K562 (cell line): ENCODE data around the gene POLR3A. TPM values are rescaled to one million over a fixed set of nuclear protein-coding genes. Genes with fewer than 3 reads are reported as not detected.

Source experiments
- ATAC-seq: fragments of 200-7000 bp; cut with Tn5 transposase; 3 replicates; pipeline ENCODE4 v1.9.1; 2020; ENCODE audit warnings: moderate library complexity
- BruUV-seq: library from RNA; stranded (reverse); fragments of 400-500 nt; replicated peaks from 2 replicates; lab custom pipeline; 2021; lab: Mats Ljungman, UMichigan
- CTCF ChIA-PET: fragments of 300-600 bp; formaldehyde crosslinking; extraction: SDS; loops from one replicate; lab custom pipeline; 2021; ENCODE audit warnings: low intra/inter-chr PET ratio; lab: Yijun Ruan, JAX
- POLR2A ChIA-PET: fragments of 300-600, 350-650 bp; sonication (Branson Sonifier 250); formaldehyde crosslinking; extraction: SDS; loops from one replicate; lab custom pipeline; 2021; ENCODE audit warnings: antibody characterized with exemption, inconsistent platforms; lab: Yijun Ruan, JAX
- DNase-seq, 4 experiments: peaks; one replicate each; pipeline versions ENCODE4 v3.0.0 to v3.0.0-alpha.2; 2011 to 2018; ENCODE audit warnings: low spot score in 3 of 4, mixed read lengths in 3 of 4; ENCODE audit errors: extremely low read depth in 1 of 4
- FAIRE-seq: peaks from 2 replicates; lab custom pipeline; 2011; peaks lifted over from hg19 to GRCh38; lab: Jason Lieb, UNC
- H2AFZ ChIP-seq: 2 replicates; pipeline ENCODE4 v1.6.0; 2011; ENCODE audit warnings: low read depth, low read length, control low read depth, inconsistent platforms
- H3K27ac ChIP-seq: fragments of 200-600 bp; 3 replicates; pipeline ENCODE4 v1.8.0; 2011; ENCODE audit warnings: low read depth, mild to moderate bottlenecking, control low read depth, inconsistent platforms, low read length, moderate library complexity, mixed read lengths; ENCODE audit errors: extremely low read depth
- H3K27me3 ChIP-seq, 2 experiments: fragments of 300-600 bp in 1 of 2; 2 replicates in 1 of 2; 3 replicates in 1 of 2; pipeline versions ENCODE4 v1.6.0 to v1.8.0; 2011; ENCODE audit warnings: inconsistent platforms in 2 of 2, low read length in 2 of 2, mild to moderate bottlenecking in 1 of 2, mixed read lengths in 1 of 2, moderate library complexity in 1 of 2; ENCODE audit not compliant: control insufficient read depth in 2 of 2, insufficient read depth in 2 of 2
- H3K36me3 ChIP-seq: fragments of 300-600 bp; 3 replicates; pipeline ENCODE4 v1.8.0; 2011; ENCODE audit warnings: mild to moderate bottlenecking, low read length, inconsistent platforms; ENCODE audit not compliant: control insufficient read depth, insufficient read depth
- H3K4me1 ChIP-seq, 2 experiments: fragments of 200-600 bp in 1 of 2; replicated peaks in 1 of 2; 2 replicates in 1 of 2; 3 replicates in 1 of 2; pipeline versions ENCODE4 v1.5.1 to v1.8.0; 2011; ENCODE audit warnings: inconsistent platforms in 2 of 2, low read length in 2 of 2, mild to moderate bottlenecking in 1 of 2, mixed read lengths in 1 of 2, moderate library complexity in 1 of 2; ENCODE audit not compliant: control insufficient read depth in 2 of 2, insufficient read depth in 2 of 2
- H3K4me2 ChIP-seq: 2 replicates; pipeline ENCODE4 v1.6.1; 2011; ENCODE audit warnings: low read length, control low read depth, inconsistent platforms, mixed read lengths; ENCODE audit not compliant: insufficient read depth
- H3K4me3 ChIP-seq: fragments of 200-600 bp; sonication (generic), shearing (Covaris generic); 2 replicates; pipeline ENCODE4 v1.5.1; 2016; ENCODE audit warnings: control low read depth, inconsistent platforms
- H3K79me2 ChIP-seq: fragments of 200-600 bp; 3 replicates; pipeline ENCODE4 v1.8.0; 2011; ENCODE audit warnings: low read length, inconsistent platforms; ENCODE audit not compliant: control insufficient read depth, insufficient read depth
- H3K9ac ChIP-seq, 2 experiments: 2 replicates each; pipeline versions ENCODE4 v1.6.0 to v1.6.1; 2011; ENCODE audit warnings: low read depth in 2 of 2, low read length in 2 of 2, control low read depth in 1 of 2, inconsistent platforms in 1 of 2, mild to moderate bottlenecking in 1 of 2, mixed read lengths in 1 of 2; ENCODE audit not compliant: insufficient read depth in 1 of 2
- H3K9me1 ChIP-seq: one replicate; pipeline ENCODE4 v1.6.0; 2011; ENCODE audit warnings: inconsistent platforms, mild to moderate bottlenecking, low read length, moderate library complexity; ENCODE audit not compliant: control insufficient read depth, insufficient read depth
- H3K9me3 ChIP-seq: replicated peaks from 2 replicates; pipeline ENCODE4 v1.5.1; 2011; ENCODE audit warnings: low read depth, low read length, inconsistent platforms; ENCODE audit not compliant: control insufficient read depth, insufficient read depth
- H4K20me1 ChIP-seq: replicated peaks from 2 replicates; pipeline ENCODE4 v1.6.1; 2011; ENCODE audit warnings: low read length, inconsistent platforms, mixed read lengths; ENCODE audit not compliant: control insufficient read depth, insufficient read depth
- ATF2 ChIP-seq: sonication (generic); formaldehyde crosslinking; IDR thresholded peaks from 2 replicates; pipeline ENCODE4 v1.8.1; 2022; ENCODE audit warnings: missing genetic modification reagents
- GABPA ChIP-seq: fragments of 200-800 bp; sonication (Bioruptor generic); conservative IDR thresholded peaks from 2 replicates; pipeline ENCODE4 v1.6.1; 2016; ENCODE audit warnings: low read depth, missing genetic modification characterization, missing compliant biosample characterization
- GATA2 ChIP-seq: sonication (generic); formaldehyde crosslinking; IDR thresholded peaks from 2 replicates; pipeline ENCODE4 v1.4.0; 2020; ENCODE audit warnings: mild to moderate bottlenecking, missing genetic modification reagents
- HDAC1 ChIP-seq, 2 experiments: fragments of 450-650 bp; IDR thresholded peaks; 2 replicates each; pipeline ENCODE4 v1.6.1; 2016 to 2017; ENCODE audit warnings: inconsistent platforms in 1 of 2, mild to moderate bottlenecking in 1 of 2, moderate library complexity in 1 of 2
- MAZ ChIP-seq, 2 experiments: fragments of 450-650 bp in 1 of 2; sonication (generic) in 1 of 2; formaldehyde crosslinking; IDR thresholded peaks in 1 of 2; conservative IDR thresholded peaks in 1 of 2; 2 replicates each; pipeline versions ENCODE4 v1.4.0 to v1.5.0; 2020; ENCODE audit warnings: mild to moderate bottlenecking in 1 of 2, missing genetic modification reagents in 1 of 2
- NBN ChIP-seq: fragments of 450-650 bp; IDR thresholded peaks from 2 replicates; pipeline ENCODE4 v1.6.1; 2016; ENCODE audit warnings: low read depth, mild to moderate bottlenecking
- U2AF1 ChIP-seq: fragments of 200-400 bp; formaldehyde crosslinking; optimal IDR thresholded peaks from 2 replicates; pipeline ENCODE3; 2017; ENCODE audit warnings: mild to moderate bottlenecking, low read depth, low read length, moderate library complexity
- ZFP36 ChIP-seq: fragments of 150-350 bp; IDR thresholded peaks from 2 replicates; pipeline ENCODE4 v1.6.1; 2018; ENCODE audit warnings: low read length, low read depth; ENCODE audit not compliant: partially characterized antibody
- ZNF143 ChIP-seq: sonication (generic); formaldehyde crosslinking; IDR thresholded peaks from 2 replicates; pipeline ENCODE4 v1.9.0; 2022; ENCODE audit warnings: mild to moderate bottlenecking, missing genetic modification reagents
- ZNF253 ChIP-seq: fragments of 250-450 bp; sonication (Bioruptor Pico); conservative IDR thresholded peaks from 2 replicates; pipeline ENCODE4 v1.6.1; 2021; ENCODE audit warnings: mild to moderate bottlenecking
- ZNF445 ChIP-seq: fragments of 250-450 bp; sonication (Bioruptor Pico); IDR thresholded peaks from 2 replicates; pipeline ENCODE4 v1.4.0; 2020; ENCODE audit warnings: low read depth, mild to moderate bottlenecking, moderate library complexity
- ZNF561 ChIP-seq: fragments of 450-650 bp; formaldehyde crosslinking; conservative IDR thresholded peaks from 2 replicates; pipeline ENCODE4 v1.4.0; 2020; ENCODE audit warnings: mild to moderate bottlenecking, moderate library complexity
- ZNF668 ChIP-seq: fragments of 250-450 bp; sonication (Bioruptor Pico); IDR thresholded peaks from 2 replicates; pipeline ENCODE4 v1.8.0; 2022; ENCODE audit warnings: mild to moderate bottlenecking, inconsistent platforms
- WGBS: fragments of 100-300 bp; shearing (Covaris generic); methylation state at CpG from one replicate; pipeline ENCODE4 v1.1.6; 2016; ENCODE audit warnings: low coverage, mixed read lengths; ENCODE audit not compliant: insufficient coverage; ENCODE audit errors: missing lambda C conversion rate; 5-methylcytosine and 5-hydroxymethylcytosine counted together
- in situ Hi-C: fragments of 300-500 bp; cut with MboI; formaldehyde crosslinking; loops from 4 replicates; pipeline ENCODE4 v1.15.0; 2018; ENCODE audit warnings: inconsistent platforms, mixed read lengths
- intact Hi-C: fragments of 100-400 bp; cut with micrococcal nuclease; formaldehyde crosslinking; loops from 2 replicates; pipeline ENCODE4 v1.14.2; 2022
- polyA plus RNA-seq, 8 experiments: library from polyadenylated mRNA; depleted of rRNA in 4 of 8; stranded (reverse) in 5 of 8; unstranded in 3 of 8; fragments of >200 nt; fragmentation: Nextera tagmentation in 2 of 8; fragmentation: Illumina TruSeq in 1 of 8; extraction: Ambion mirVana in 2 of 8; extraction: Trizol in 1 of 8; gene quantifications; 2 replicates each; pipeline versions ENCODE4 v1.2.1 to v1.2.3, GENCODE V29; 2011 to 2014; ENCODE audit warnings: inconsistent platforms in 1 of 8, missing spikeins in 1 of 8
- total RNA-seq, 7 experiments: library from RNA; depleted of rRNA in 6 of 7; stranded (reverse); fragments of >200 nt in 6 of 7; fragmentation: Illumina TruSeq in 2 of 7; extraction: Trizol in 2 of 7; gene quantifications; 2 replicates each; pipeline versions ENCODE4 v1.2.1 to v1.2.3, GENCODE V29; 2011 to 2021; ENCODE audit warnings: low replicate concordance in 1 of 7
- TF ChIP-seq, protein P1 (sequence below): fragments of 450-650 bp; formaldehyde crosslinking; IDR thresholded peaks from 2 replicates; pipeline ENCODE4 v1.4.0; 2022; ENCODE audit warnings: missing genetic modification characterization

POLR3A gene
- total and polyA plus RNA-seq, 9 of the 15 experiments (the other 6 are each of a cell fraction or from before 2014, with no cell fraction given), result 14.9 to 37.0 (median 26.7) TPM

DNA sequence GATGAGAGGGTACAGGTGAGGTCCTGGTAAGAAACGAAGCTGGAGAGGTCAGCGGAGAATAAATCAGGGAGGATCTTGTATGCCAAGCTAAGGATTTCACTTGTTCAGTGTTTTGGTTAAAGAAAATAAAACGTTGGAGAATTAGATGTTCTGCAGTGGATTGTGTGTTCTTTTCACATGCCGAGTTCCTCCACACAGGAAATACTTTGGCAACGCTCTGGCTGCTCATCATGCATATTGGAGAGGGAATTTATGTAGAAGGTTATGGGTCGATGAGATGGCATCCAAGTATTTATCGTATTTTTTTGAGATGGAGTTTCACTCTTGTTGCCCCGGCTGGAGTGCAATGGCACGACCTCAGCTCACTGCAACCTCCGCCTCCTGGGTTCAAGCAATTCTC, 15.4 kb upstream of the POLR3A start:
- intact Hi-C loops (loop anchor here (5.0 to 10.0 kb wide), 4 partner anchors 123 to 1153 kb away; no protein-coding TSS in a partner anchor), in situ Hi-C loops (loop anchor here (25.0 kb wide), 1 partner anchor 1143 kb away; no protein-coding TSS in a partner anchor)
- no peak for ATAC-seq
- Histone ChIP-seq H3K36me3 (peaks cover 31% of the 10 kb centered on the region), H3K4me2 (no peak overlapping the region), H2AFZ (no peak overlapping the region), H3K9me1 (peaks cover 5% of the 10 kb centered on the region), H3K4me1 (peaks cover 11 to 39% of the 10 kb centered on the region in 2 experiments; a peak in 4 of 5 replicates), H3K4me3 (no peak overlapping the region), H4K20me1 (peaks cover 58% of the 10 kb centered on the region), H3K27ac (no peak overlapping the region), H3K9ac (no peak overlapping the region), H3K27me3 (no peaks in the 10 kb centered on the region), H3K79me2 (peaks cover 23% of the 10 kb centered on the region), H3K9me3 (no peaks in the 10 kb centered on the region)
- CTCF ChIA-PET, result no interaction called here
- no peak for DNase-seq
- FAIRE-seq, result no peak
- POLR2A ChIA-PET, result interaction anchor here (0.7 to 3.8 kb wide), 5 partner anchors 8 to 154 kb away, joined by 3 to 21 read pairs (median 3); no protein-coding TSS in a partner anchor
- TF ChIP-seq ZNF561, result no peak
- no peak for TF ChIP-seq ZNF445
- BruUV-seq, result no TSS peak
- WGBS, result 71% methylated on average over 10 of the region's 10 CpGs

GRCh38 chr10:78044179-78044578, 14.9 kb upstream of the POLR3A start:
- CTCF ChIA-PET, result interaction anchor here (1.2 kb wide), 1 partner anchor 259 kb away, joined by 3 read pairs; no protein-coding TSS in a partner anchor
- peaks cover 28% of the 10 kb centered on the region for H3K79me2 ChIP-seq
- no peaks in the 10 kb centered on the region for H3K27me3 ChIP-seq
- H3K36me3 ChIP-seq, result peaks cover 36% of the 10 kb centered on the region
- no peak overlapping the region for H2AFZ ChIP-seq
- POLR2A ChIA-PET, result interaction anchor here (3.8 kb wide), 1 partner anchor 8 kb away, joined by 21 read pairs; no protein-coding TSS in a partner anchor
- H3K4me2 ChIP-seq, result no peak overlapping the region; the same call in 1 of the 2 replicates
- no peak overlapping the region for H3K4me3 ChIP-seq
- BruUV-seq, result no TSS peak
- H4K20me1 ChIP-seq, result peaks cover 63% of the 10 kb centered on the region
- FAIRE-seq, result no peak
- peaks cover 6% of the 10 kb centered on the region for H3K9me1 ChIP-seq
- intact Hi-C loops (loop anchor here (10.0 kb wide), 1 partner anchor 161 kb away; no protein-coding TSS in a partner anchor), in situ Hi-C loops (loop anchor here (25.0 kb wide), 1 partner anchor 1143 kb away; no protein-coding TSS in a partner anchor)
- no peak overlapping the region for H3K9ac ChIP-seq
- no peak for ATAC-seq
- DNase-seq, result no peak
- no peaks in the 10 kb centered on the region for H3K9me3 ChIP-seq
- H3K27ac ChIP-seq, result no peak overlapping the region
- peaks cover 11 to 40% of the 10 kb centered on the region in 2 experiments; a peak in 4 of 5 replicates for H3K4me1 ChIP-seq
- TF ChIP-seq ZFP36, result no peak
- no peak for TF ChIP-seq MAZ (CRISPR knock-in tag; conservative IDR thresholded peaks at IDR 0.05 in 1 of 2, IDR thresholded peaks at IDR 0.05 in 1 of 2)
- TF ChIP-seq HDAC1 (IDR thresholded peaks at IDR 0.05), result no peak
- no peak for TF ChIP-seq ZNF668 (CRISPR knock-in tag)
- TF ChIP-seq ATF2 (CRISPR knock-in tag), result no peak
- TF ChIP-seq NBN, result no peak
- TF ChIP-seq, protein P1, sequence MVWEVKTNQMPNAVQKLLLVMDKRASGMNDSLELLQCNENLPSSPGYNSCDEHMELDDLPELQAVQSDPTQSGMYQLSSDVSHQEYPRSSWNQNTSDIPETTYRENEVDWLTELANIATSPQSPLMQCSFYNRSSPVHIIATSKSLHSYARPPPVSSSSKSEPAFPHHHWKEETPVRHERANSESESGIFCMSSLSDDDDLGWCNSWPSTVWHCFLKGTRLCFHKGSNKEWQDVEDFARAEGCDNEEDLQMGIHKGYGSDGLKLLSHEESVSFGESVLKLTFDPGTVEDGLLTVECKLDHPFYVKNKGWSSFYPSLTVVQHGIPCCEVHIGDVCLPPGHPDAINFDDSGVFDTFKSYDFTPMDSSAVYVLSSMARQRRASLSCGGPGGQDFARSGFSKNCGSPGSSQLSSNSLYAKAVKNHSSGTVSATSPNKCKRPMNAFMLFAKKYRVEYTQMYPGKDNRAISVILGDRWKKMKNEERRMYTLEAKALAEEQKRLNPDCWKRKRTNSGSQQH (CRISPR knock-in tag), result peak; percentile 72; the same call in 1 of the 2 replicates
- TF ChIP-seq GABPA (tag), result no peak
- TF ChIP-seq ZNF143 (CRISPR knock-in tag), result no peak
- no peak for TF ChIP-seq U2AF1
- TF ChIP-seq GATA2 (CRISPR knock-in tag), result 0 out of 2 replicates have a peak, but pooled peaks have one; percentile 43
- TF ChIP-seq ZNF253, result no peak
